Measurements from ENCODE around the gene HIPK1. TPM values are rescaled to one million over a fixed set of nuclear protein-coding genes. Genes with fewer than 3 reads are reported as not detected.

Gene HIPK1
- total and polyA plus RNA-seq, 10 of the 15 experiments (the other 5 are each of a cell fraction or from before 2014, with no cell fraction given), result 4.2 to 33.9 (median 11.4) TPM

DNA sequence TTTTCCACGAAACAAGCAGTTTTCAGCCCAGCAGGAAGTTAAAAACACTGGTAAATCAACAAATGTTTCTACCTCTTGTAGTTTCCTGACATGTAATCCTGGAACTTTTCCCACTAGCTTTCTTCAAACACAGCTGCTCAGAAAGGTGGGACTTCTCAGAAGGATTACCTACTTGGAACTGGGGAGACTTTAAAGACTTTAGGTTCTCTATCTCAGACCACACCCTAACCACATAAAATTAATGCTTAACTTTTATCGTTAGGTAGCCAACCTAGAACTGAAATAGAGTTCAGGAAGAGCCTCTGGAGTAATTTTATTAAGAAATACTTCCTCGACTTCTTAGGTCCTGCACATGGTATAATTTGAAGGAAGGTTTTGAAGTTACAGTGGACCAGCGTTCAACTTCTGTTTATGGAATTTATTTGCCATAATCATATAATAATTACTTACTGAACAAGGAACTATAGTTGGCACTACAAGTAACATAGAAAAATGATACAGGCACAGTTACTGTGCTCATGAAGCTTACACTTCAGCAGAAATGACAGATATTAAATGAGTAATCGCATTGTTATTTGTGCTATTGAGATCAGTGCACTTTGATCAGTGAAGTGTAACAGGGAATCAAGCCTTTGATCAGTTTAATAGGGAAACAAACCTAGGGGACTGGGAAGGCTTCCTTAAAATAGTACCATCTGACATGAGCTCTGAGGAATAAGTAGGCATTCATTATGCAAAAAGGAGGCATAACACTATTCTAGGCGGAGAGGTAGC is 41.5 kb upstream of the HIPK1 start, which contains the start of gene BCL2L15:
BCL2L15 (minus strand) TSS at position 180 of the 774 bp plus-strand sequence. CDS start 206 bp downstream, outside the sequence.
- CTCF ChIA-PET, result interaction anchor here (1.5 kb wide), 1 partner anchor 14 kb away, joined by 4 read pairs; no protein-coding TSS in a partner anchor
- H3K79me2 ChIP-seq (ENCODE audit: control insufficient read depth, insufficient read depth, low read length), result no peaks in the 10 kb centered on the region
- no peak within 1 kb of the TSS for H2AFZ ChIP-seq (ENCODE audit: control insufficient read depth, low read depth, low read length)
- intact Hi-C loops (cut with micrococcal nuclease; ENCODE audit: unreplicated experiment) (no loop called here), in situ Hi-C loops (cut with MboI) (no loop called here)
- no peaks in the 10 kb centered on the region for H3K36me3 ChIP-seq (ENCODE audit: control insufficient read depth in 2 of 2, insufficient read depth in 2 of 2, low read length in 1 of 2)
- H3K9me3 ChIP-seq (replicated peaks; ENCODE audit: control insufficient read depth, insufficient read depth, low read length), result no peaks in the 10 kb centered on the region
- H3K4me2 ChIP-seq (ENCODE audit: control insufficient read depth, insufficient read depth), result no peak within 1 kb of the TSS
- H4K20me1 ChIP-seq (ENCODE audit: control insufficient read depth, insufficient read depth), result no peaks in the 10 kb centered on the region
- H3K27ac ChIP-seq (ENCODE audit: control insufficient read depth, insufficient read depth), result no peak within 1 kb of the TSS
- DNase-seq (ENCODE audit: low read depth, low spot score), result no peak
- H3K9ac ChIP-seq (ENCODE audit: control insufficient read depth, insufficient read depth, low read length), result no peak within 1 kb of the TSS
- no peak for TF ChIP-seq IKZF2 (IDR thresholded peaks at IDR 0.05)
- no peak for TF ChIP-seq CHD2 (IDR thresholded peaks at IDR 0.05; ENCODE audit: borderline replicate concordance, low read depth, low read length)
- TF ChIP-seq IRF5 (IDR thresholded peaks at IDR 0.05; ENCODE audit: borderline replicate concordance), result no peak
- TF ChIP-seq FOS (IDR thresholded peaks at IDR 0.05; ENCODE audit: borderline replicate concordance, extremely low read depth, insufficient read length), result no peak
- no peak for TF ChIP-seq USF2 (IDR thresholded peaks at IDR 0.05; ENCODE audit: borderline replicate concordance, low read depth, low read length)
- TF ChIP-seq ZNF592 (IDR thresholded peaks at IDR 0.05), result no peak
- no peak for TF ChIP-seq FOXK2 (IDR thresholded peaks at IDR 0.05)
- TF ChIP-seq MLLT1 (IDR thresholded peaks at IDR 0.05), result no peak
- no peak for TF ChIP-seq MYB (IDR thresholded peaks at IDR 0.05; ENCODE audit: borderline replicate concordance, low read depth, low read length)
- TF ChIP-seq GABPA (IDR thresholded peaks at IDR 0.05; ENCODE audit: low read depth), result no peak
- no peak for TF ChIP-seq RAD51 (IDR thresholded peaks at IDR 0.05)
- no peak for TF ChIP-seq ATF3 (IDR thresholded peaks at IDR 0.05; ENCODE audit: borderline replicate concordance, extremely low read depth, low read depth, low read length)
- TF ChIP-seq MXI1 (IDR thresholded peaks at IDR 0.05; ENCODE audit: low read depth, low read length), result no peak
- no peak for TF ChIP-seq IKZF1 (conservative IDR thresholded peaks at IDR 0.05)
- no peak for TF ChIP-seq PAX5 (IDR thresholded peaks at IDR 0.05; ENCODE audit: borderline replicate concordance, low read depth, low read length)
- no TSS peak for BruUV-seq (replicated peaks)
- POLR2A ChIA-PET, result interaction anchor here (0.6 to 2.4 kb wide), 2 partner anchors 16 to 448 kb away, joined by 4 to 7 read pairs; no protein-coding TSS in a partner anchor
- SMC1A ChIA-PET (ENCODE audit: uncharacterized antibody, unreplicated experiment), result interaction anchor here (0.9 to 15.2 kb wide), 6 partner anchors 8 to 64 kb away, joined by 3 to 396 read pairs (median 4); partner anchors contain the start of genes AP4B1 and DCLRE1B
- H3K27me3 ChIP-seq (replicated peaks in 1 of 2; ENCODE audit: control insufficient read depth in 2 of 2, insufficient read depth in 2 of 2, low read length in 1 of 2), result no peaks in the 10 kb centered on the region
- H3K4me3 ChIP-seq, result no peak within 1 kb of the TSS
- no peak for ATAC-seq
- 96% methylated on average over 6 of the region's 6 CpGs for WGBS (ENCODE audit: insufficient coverage, insufficient replicate concordance, low lambda C conversion rate, missing lambda C conversion rate)
- RAD21 ChIA-PET (ENCODE audit: unreplicated experiment), result interaction anchor here (1.7 kb wide), 1 partner anchor 16 kb away, joined by 7 read pairs; no protein-coding TSS in a partner anchor
- no peak for FAIRE-seq
- H3K4me1 ChIP-seq (ENCODE audit: control insufficient read depth, insufficient read depth, low read length), result no peaks in the 10 kb centered on the region

All from GM12878 (cell line).